Epidermal melanocyte (primary cell): ENCODE measurements around the gene TTC28.

Experiments used
- DNase-seq: peaks from one replicate; pipeline ENCODE4 v3.0.0; 2011; ENCODE audit warnings: low spot score; ENCODE audit not compliant: insufficient read length

Gene TTC28

DNA sequence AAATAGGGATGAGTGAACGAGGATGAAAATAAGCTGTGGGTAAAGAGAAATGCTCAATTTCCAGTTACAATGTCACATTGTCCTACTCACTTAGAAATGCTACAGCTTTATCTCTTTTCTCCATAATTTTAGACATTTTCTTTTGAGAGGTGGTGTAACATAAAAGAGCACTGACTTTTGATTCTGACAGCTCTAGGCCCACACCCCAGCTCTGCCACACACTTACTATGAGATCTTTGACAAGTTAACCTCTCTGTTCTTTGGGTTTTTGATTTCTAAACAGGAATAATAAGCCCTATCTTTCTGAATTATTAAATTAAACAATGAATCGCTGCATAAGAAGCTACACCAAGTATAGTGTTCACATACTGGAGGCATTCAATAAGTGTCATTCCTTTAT is 532.2 kb downstream of the TTC28 start:
- DNase-seq: no peak

DNA sequence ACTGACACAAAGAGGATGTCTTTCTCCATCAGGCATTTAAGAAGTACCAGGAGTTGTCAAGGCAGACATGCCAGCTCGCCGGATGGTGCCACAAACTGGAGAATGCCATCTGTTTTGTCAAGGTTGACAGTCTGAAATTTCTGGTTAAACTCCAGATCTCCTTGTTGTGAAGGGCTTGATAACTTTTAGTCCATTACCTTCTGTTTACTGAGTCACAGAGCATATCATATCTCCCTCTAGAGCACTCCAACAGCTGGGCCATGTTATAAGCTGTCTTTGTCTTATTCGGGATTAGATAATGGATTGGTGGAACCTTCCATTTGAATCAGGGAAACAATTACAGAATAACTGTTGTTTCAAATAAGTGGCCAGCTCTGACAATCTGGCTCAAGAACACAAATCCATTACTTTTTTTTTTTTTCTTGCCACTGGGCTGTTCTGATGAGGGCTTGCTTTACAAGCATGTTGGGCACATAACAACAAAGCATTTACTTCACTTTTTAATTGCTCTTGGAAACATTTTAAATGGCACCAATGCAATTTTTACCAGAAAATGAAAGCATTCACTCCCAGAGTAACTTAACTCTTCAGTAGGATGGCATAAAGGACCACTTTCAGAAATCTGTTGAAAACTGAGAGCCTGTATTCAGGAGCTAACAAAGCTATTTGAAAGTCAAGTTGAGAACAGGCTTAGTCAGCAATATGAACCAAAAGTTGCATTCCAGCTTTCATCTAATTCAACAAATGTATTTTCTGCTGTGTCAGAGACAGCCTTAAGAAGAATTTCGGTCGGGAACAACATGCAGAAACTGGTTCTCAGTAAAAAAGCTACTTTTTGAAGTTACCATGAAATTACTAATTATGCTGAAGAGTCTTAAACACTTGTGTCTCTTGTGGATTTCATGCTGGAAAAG is 533.0 kb downstream of the TTC28 start:
- no peak for DNase-seq

GRCh38 chr22:28143961-28144745 is 535.5 kb downstream of the TTC28 start:
- no peak for DNase-seq

DNA sequence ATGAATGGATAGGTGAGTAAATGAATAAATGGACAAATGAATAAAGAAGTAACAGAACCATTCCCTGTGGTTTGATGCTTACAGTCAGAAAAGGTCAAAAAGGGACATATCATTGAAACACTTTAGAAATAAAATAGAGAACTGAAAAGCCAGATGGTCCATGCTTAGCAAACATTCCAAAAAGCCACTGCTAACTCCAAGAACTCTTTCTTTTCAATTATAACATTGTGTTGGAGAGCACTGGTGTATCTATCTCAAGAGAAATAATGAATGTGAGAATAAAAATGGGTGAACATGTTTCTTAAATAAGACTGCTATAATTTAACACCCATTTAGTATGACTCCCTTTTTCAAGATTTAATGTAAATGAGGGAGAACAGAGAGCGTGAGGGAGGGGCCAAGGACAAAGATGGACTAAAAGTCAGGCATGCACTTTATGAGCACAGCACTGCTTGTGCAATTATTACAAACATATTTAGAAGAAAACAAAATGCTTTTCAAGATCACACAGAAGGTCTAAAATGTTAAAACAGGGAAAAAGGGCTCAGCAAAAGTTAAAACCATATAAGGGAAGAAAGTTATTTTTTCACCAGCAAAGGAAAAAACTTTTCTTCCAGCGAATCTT is 536.3 kb downstream of the TTC28 start:
- DNase-seq: no peak

GRCh38 chr22:28142361-28142961 is 537.2 kb downstream of the TTC28 start:
- peak; percentile 46 for DNase-seq

- DNase-seq: no peak
These were observed 538.0 kb downstream of the TTC28 start for GRCh38 chr22:28141614-28142013.

- no peak for DNase-seq
These were observed 539.7 kb downstream of the TTC28 start for GRCh38 chr22:28139961-28140360.

GRCh38 chr22:28139516-28139915 is 540.1 kb downstream of the TTC28 start:
- DNase-seq: no peak

DNA sequence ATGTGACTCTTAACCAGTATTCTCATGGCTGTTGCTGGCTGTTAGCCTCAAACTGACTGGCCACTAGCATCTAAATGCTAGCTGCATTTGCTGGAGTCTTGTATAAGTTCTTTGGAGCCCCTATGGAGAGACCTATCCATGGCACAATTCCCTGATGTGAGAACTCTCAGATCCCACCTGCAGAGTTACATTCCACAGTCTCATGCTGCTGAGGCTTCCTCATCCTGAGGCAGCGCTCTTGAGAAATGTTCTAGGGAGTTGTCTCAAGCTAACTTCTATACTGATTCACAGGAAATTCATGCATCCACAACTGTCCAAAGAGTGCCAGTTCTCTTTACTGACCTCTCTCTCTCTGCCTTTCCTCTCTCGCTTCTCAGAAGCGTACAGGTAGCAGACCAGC is 542.6 kb downstream of the TTC28 start:
- DNase-seq: no peak

- DNase-seq: no peak
These were observed 547.2 kb downstream of the TTC28 start for GRCh38 chr22:28132466-28132865.

DNA sequence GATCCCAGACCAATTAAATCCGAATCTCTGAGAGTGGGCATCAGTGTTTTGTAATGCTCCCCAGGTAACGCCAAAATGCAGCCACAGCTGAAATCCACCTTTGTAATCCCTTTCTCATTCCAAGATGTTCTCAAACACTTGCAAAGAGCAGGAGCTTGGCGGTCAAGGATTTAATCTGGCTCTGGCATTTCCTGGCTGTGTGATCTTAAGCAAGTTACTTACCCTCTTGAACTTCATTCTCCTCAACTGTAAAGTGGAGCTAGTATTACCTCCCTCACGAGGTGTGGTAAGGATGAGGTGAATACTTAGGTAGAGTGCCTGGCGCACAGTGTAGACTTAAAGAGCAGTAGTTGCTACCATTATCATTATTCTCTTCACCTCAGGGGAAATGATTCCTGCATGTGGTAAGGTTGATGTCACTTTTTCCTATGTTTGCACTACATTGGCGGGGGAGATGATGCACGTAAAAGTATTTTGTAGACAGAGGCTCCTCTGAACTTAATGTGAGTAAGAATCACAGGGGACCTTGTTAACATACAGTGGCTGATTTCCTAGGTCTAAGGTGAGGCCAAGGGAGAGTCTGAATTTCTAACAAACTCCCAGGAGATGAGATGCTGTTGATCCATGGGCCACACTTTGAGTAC is 550.2 kb downstream of the TTC28 start:
- DNase-seq: no peak

DNA sequence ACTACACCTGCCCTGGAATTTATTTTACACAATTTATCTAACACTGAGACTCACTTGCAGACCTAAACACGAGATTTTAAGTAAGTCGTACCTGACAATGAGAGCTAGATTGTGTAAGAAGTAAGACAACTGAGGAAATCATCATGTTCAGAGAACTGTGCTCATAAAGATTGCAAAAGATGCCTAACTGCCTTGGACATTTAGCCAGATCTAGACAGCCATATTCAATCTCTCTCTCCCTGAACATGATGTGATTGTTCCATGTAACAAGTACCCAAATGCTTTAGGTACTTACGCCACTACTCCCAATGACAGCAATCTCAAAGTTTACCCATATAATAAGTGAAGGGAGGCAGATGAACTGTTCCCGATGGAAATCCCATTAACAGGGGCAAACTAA is 550.8 kb downstream of the TTC28 start:
- no peak for DNase-seq

DNA sequence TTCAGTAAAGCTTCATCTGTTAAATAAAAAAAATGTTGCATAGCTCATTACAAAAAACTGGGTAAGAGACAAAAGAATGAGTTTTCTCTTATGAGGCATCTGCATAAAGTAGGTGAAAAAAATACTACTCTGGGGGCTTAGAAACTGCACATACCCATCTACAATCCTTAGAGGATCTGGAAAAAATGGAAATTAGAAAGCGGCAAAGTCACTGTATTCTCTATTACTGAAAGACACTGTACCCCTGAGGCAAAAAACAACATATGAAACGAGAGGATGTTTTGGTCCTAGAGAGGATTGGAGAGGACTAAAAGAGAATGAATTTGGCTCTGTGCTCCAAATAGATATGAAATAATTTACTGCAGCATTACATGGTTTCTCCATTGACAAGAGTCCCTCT is 553.8 kb downstream of the TTC28 start:
- DNase-seq: no peak

- DNase-seq: no peak
These were observed 555.5 kb downstream of the TTC28 start for GRCh38 chr22:28123989-28124766.

- DNase-seq: no peak
These were observed 558.7 kb downstream of the TTC28 start for GRCh38 chr22:28120691-28121592.

DNA sequence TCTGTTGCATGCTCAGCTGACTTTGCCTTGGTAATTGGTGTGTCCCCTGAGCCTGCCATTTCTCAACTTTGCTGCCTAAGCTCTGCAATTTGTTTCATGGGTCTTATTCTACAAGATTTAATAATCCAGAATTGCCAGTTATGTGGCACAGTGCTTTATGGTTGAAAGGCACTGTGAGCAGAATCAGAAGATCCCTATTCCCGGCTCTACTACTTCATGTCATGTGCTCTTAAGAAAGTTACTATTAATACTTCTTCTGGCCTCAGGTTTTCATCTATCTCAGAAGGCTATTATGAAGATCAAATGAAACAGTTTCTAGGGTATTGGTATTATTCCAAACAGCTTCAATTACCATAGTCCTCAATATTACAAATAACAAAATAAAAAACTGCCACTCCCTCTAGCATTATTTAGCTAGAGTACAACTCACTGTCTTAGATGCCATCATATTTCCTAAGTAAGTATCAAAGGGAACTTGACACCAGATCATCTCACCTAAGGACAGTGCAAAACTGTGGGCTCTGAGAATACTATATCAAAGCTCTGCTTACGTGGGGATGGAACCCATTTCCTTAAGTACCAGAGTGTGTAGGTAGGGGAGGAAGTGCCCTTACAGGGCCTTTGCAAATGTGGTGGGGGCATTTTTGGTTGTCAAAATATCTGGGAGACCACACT is 560.5 kb downstream of the TTC28 start:
- DNase-seq: no peak

DNA sequence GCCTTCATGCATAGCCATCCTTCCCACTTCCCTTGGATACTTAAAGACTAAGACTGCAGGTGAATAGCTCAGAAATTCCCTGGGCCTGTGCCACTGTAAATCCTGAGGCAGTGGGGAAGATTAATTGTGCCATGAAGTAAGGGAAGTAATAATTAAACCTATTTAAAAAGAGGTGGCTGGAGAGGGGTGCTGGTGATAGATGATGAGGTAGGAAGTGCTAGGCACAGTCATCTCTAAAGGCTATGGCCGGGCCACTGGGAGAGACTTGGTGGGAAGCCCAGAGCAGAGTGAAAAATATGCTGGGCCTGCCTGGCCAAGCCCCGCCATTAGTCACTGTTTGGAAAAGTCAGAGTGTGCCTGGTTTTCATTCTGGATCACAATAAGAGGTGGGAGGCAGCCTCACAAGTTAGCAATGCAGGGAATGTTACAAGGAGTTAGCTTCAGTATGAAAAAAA is 563.4 kb downstream of the TTC28 start:
- DNase-seq: no peak

GRCh38 chr22:28115426-28115825 is 564.2 kb downstream of the TTC28 start:
- DNase-seq: no peak
